Measurements from ENCODE around the gene MUTYH.

- TF ChIP-seq CTCF (IDR thresholded peaks at IDR 0.05) (no peak), POLR2A (IDR thresholded peaks at IDR 0.05) (no peak)
These were observed 42.4 kb downstream of the MUTYH start for GRCh38 chr1:45297666-45298356.
